GM12891 (cell line): ENCODE results near the gene HCFC1.

Source experiments
- DNase-seq: peaks from one replicate; pipeline ENCODE4 v3.0.0; 2011; ENCODE audit warnings: low spot score; ENCODE audit not compliant: insufficient read length
- FAIRE-seq: peaks from 2 replicates; lab custom pipeline; 2011; peaks lifted over from hg19 to GRCh38; lab: Jason Lieb, UNC
- PAX5 ChIP-seq: IDR thresholded peaks from 2 replicates; pipeline ENCODE4 v1.6.1; 2011; ENCODE audit warnings: low read length, moderate library complexity, mild to moderate bottlenecking; ENCODE audit not compliant: insufficient read depth, severe bottlenecking
- POLR2A ChIP-seq: IDR thresholded peaks from 2 replicates; pipeline ENCODE4 v1.6.1; 2011; ENCODE audit warnings: low read depth, low read length, control low read depth
- POLR2AphosphoS5 ChIP-seq: IDR thresholded peaks from 2 replicates; pipeline ENCODE4 v1.6.1; 2011; ENCODE audit warnings: low read depth, low read length, control low read depth
- POU2F2 ChIP-seq: IDR thresholded peaks from 2 replicates; pipeline ENCODE4 v1.6.1; 2011; ENCODE audit warnings: low read depth, mild to moderate bottlenecking, control low read depth, low read length, moderate library complexity
- SPI1 ChIP-seq: IDR thresholded peaks from 2 replicates; pipeline ENCODE4 v1.6.1; 2011; ENCODE audit warnings: low read depth, low read length, control low read depth
- TAF1 ChIP-seq: IDR thresholded peaks from 2 replicates; pipeline ENCODE4 v1.6.1; 2011; ENCODE audit warnings: low read depth, low read length, control low read depth

Gene HCFC1

DNA sequence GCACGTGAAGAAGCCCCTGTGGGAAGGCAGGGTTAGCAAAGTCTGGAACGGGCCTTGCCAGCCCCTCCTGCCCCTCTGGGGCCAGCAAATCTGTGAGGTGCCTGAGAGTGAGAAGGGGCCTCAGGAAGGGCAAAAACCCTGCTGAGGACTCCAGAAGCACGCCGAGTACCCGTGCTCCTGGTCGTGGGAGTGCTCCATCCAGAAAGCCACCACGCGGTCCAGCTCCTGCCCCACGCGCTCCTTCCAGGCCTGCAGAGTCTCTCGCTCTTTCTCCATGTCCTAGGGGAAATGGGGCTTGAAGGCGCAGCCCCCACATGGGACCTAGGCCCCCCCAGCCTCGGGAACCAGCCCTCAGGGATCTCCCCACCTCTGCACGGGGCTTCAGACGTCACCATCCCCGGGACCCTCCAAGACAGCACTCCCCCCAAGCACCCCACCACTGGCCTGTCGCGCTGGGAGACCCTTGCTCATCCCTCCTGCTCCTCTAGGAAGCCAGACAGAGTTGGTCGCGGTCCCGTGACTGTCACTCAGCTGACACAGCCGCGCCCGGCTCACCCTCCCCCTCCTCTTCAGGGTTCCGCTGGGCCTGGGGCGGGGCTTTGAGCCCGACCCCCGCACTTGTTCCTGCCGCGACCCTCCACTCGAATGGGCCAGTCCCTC lies 27.3 kb downstream of the HCFC1 start, which contains the start of gene RENBP:
TSS of gene RENBP (minus strand) at position 504 of the 660 bp plus-strand sequence. CDS start at position 471, 33 bp downstream.
- DNase-seq (no peak), FAIRE-seq (peak; percentile 85)
- no peak for TF ChIP-seq POLR2A
- no peak for TF ChIP-seq SPI1
- TF ChIP-seq POLR2AphosphoS5 = no peak
- no peak for TF ChIP-seq TAF1
- TF ChIP-seq POU2F2 = no peak
- no peak for TF ChIP-seq PAX5

DNA sequence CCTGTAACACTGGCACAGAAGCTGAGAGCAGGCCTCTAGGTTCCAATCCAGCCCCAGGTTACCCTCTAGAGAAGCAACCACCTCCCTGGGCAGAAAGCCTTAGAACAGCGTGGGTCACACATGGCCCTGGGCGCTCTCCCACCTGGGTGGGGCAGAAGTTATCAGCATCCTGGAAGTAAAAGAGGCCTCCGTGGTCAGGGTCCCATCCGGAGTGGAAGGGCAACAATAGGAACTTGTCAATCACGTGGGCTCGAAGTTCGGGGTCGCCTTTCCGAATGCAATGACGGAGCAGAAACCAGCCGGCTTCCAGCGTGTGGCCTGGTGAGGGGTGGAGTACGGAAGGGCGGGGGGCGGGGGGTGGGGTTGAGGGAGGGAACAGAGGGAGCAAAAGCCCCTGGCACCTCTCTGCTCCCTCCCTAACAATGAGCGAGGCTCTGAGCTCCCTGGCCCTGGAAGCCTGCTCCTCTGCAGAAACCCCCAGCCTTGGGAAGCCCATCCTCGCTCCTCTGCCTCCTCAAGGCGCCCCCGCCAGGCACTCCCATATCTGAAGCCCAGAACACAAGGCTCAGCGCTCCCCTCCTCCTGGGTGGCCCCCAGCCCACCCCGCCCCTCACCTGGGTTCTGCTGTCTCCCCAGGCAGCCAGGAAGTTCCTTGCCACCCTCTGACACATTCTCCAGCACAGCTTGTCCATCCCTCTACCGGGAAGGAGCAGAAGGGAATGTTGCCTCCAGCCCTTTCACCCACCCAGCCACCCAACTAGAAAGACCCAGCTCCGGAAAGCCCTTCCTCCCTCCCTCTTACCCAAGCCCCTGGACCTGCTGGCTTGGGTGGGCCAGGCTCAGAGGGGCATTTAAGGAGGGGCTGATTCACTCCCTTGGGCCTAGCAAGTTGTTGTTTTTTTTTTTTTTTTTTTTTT lies 30.0 kb downstream of the HCFC1 start:
- TF ChIP-seq SPI1 = no peak
- TF ChIP-seq PAX5 = no peak
- no peak for TF ChIP-seq POLR2AphosphoS5
- no peak for TF ChIP-seq TAF1
- no peak for TF ChIP-seq POU2F2
- no peak for TF ChIP-seq POLR2A
- FAIRE-seq (no peak), DNase-seq (no peak)

DNA sequence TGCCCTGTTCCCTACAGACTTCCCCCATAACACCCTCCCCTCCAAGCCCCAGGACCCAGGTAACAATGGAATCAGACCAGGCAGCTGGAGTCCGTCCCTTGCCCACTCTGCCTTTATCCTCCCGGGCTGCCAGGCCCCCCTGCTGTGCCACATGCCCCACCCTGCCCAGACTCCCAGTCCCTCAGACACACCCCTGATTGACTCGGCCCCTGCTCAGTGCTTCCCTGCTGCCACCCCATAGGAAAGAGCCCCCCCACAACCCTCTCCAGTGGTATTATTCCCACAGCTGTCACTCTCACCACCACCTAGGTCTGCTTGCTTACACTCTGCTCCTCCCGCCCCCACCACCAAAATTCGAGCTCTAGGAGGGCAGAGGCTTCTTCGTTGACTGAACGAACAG lies 32.0 kb downstream of the HCFC1 start:
- TF ChIP-seq POU2F2 (no peak), TAF1 (no peak), PAX5 (no peak), POLR2A (no peak), SPI1 (no peak), POLR2AphosphoS5 (no peak)
- DNase-seq = no peak
- no peak for FAIRE-seq

DNA sequence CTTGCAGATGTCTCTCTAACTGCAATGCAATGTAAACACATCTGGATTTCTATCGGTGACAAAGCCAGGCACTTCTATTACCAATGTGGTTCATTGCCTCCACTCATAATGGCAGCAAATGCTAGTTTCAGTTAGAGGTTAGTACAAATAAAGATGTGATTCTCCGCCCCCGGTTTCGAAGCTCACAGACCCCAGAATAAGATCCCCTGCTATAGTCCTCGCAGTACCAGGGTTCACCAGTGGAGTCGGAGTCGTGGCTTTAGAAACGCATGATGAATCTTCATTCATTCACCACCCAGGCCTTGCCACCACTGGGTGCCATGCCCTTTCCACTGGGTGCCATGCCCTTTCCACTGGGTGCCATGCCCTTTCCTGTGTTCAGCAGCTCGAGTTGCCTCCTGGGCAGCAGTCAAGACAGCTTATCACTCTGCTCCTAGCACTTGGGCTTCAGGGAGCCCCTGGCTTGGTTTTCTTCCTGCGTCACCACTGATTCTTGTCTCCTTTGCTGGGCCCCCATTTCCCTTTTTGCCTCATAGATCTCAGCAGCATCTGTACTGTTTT lies 33.3 kb downstream of the HCFC1 start:
- FAIRE-seq = no peak
- no peak for DNase-seq
- TF ChIP-seq TAF1 (no peak), SPI1 (no peak), POU2F2 (no peak), POLR2AphosphoS5 (no peak), POLR2A (no peak), PAX5 (no peak)

DNA sequence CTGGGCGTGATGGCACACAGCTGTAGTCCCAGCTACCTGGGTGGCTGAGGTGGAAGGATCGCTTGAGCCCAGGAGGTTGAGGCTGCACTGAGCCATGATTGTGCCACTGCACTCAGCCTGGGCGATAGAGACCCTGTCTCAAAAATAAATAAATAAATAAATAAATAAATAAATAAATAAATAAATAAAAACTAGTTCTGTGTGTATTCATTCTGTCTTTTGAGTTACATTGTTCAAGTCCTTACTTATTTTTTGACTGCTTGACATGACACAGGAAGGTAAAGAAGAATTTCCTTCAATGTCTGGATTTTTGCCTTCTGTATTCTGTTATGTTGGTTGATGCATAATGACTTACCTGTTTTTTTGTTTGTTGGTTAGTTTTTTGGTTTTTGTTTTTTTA lies 34.6 kb downstream of the HCFC1 start:
- FAIRE-seq (no peak), DNase-seq (no peak)
- no peak for TF ChIP-seq TAF1
- no peak for TF ChIP-seq SPI1
- TF ChIP-seq PAX5 = no peak

DNA sequence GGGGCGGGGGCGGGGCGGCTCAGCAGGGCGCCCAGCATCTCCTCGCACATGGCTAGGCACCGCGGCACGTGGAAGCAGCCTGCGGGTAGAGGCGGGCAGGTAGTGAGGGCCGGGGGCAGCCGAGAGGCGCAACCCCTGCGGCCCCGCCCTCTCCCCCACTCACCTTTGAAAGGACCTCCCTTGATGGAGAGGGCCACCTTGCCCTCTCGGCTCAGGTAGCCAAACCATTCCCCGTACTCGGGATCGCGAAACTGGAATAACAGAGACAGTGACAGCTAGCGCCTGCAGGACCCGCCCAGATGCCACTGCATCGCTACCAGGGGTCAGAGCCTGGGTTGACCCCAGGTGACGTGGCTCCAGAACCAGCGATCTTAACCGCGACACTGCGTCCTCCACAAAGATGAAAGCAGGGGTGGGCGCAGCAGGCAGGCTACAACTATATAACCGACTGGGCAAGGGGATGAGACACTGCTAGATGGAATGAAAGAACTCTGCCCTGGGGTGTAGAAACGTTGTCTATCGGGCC lies 36.2 kb downstream of the HCFC1 start:
- TF ChIP-seq TAF1 (no peak), SPI1 (no peak), POLR2A (no peak), PAX5 (no peak), POU2F2 (no peak), POLR2AphosphoS5 (no peak)
- DNase-seq = no peak
- peak; percentile 81 for FAIRE-seq

DNA sequence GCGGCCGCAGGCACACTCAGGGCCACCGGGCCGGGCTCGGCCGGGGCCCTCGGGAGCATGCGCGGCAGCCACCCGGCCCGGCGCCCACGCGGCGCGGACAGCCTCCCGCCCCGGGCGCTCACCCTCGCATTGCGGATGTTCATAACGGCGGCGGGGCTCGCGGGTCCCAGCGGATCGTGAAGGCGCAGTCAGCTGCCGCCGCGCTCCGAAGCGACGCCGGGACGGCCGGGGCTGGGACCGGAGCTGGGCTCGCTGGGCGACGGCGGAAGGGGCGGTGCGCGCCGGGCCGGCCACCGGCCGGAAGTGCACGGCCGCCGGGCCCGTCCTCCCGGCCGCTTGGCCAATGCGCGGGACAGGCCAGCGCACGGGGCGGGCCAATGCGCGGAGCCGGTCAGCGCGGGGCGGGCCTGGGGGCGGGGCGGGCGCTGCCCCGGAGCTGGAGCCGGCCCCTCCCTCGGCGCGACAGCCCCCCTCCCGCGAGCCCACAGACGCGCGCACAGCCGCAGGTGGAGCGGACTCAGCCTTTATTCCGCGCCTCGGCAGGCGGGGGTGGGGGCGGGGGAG lies 36.8 kb downstream of the HCFC1 start, which contains the start of gene NAA10:
TSS of gene NAA10 (minus strand) at position 276 of the 564 bp plus-strand sequence. CDS start at position 143, 133 bp downstream.
- TF ChIP-seq POLR2A = no peak
- TF ChIP-seq POU2F2 = no peak
- TF ChIP-seq TAF1 = no peak
- no peak for TF ChIP-seq POLR2AphosphoS5
- TF ChIP-seq SPI1 = no peak
- no peak for TF ChIP-seq PAX5
- FAIRE-seq = peak; percentile 98
- peak; percentile 82 for DNase-seq

DNA sequence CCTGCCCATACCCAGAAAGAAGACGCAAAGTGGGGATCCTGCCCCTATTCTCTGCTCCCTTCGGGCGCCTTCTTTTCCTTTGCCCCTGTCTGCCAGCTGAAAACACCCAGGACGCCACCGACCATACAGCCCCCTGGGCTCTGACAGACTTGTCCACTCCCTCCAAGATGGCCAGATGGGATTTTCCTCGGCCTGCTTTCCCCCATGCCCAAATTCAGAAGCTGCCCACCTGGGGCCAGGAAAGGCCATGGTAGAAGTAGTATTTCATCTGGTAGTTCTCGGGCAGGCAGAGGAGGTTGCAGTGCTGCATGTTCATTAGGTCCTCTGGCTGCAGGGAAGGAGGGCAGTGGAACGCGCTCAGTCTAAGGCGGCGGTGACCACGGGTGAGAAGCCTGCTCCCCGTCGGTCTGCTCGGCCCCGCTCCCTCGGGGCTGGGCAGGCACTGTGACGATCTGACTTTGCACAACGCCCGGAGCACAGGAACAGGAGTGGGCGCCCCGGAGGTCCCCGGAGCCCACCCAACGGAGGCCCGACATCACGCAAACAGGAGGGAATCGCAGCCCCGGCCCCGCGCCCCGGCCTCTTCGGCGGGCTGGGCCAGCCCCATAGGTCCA lies 37.4 kb downstream of the HCFC1 start:
- no peak for TF ChIP-seq POLR2AphosphoS5
- no peak for TF ChIP-seq TAF1
- TF ChIP-seq POLR2A = no peak
- TF ChIP-seq SPI1 = no peak
- no peak for TF ChIP-seq POU2F2
- TF ChIP-seq PAX5 = no peak
- peak; percentile 82 for FAIRE-seq

DNA sequence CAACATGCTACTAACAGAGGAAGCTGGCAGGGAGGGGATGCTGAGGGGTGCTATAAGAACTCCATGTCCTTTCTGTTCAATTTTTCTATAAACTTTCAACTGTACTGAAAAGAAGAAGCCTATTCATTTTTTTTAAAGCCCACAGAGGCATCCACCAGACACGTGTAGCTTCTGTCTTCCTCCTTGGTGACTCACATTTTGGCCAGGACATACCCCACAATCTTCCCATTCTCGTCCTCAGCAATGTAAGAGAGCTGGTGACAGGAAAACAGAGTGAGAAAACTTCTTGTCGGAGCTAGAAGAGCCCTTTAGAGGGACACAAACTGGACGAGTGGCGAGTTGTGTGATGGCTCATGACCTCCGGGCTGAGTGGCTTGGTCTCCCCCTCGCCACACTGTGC lies 37.9 kb downstream of the HCFC1 start:
- DNase-seq = no peak
- no peak for TF ChIP-seq POU2F2
- TF ChIP-seq POLR2AphosphoS5 = no peak
- no peak for TF ChIP-seq SPI1
- no peak for TF ChIP-seq POLR2A
- peak; percentile 45 for FAIRE-seq

More for the DNA sequence above, 37.4 kb downstream of the HCFC1 start:
- no peak for DNase-seq
